ENCODE measurements around the gene NCKAP5.

NCKAP5 gene

GRCh38 chr2:132758995-132759394 is 809.3 kb downstream of the NCKAP5 start:
- DNase-seq (ENCODE audit: low read depth in 3 of 3): no peak

GRCh38 chr2:132757676-132758075 is 810.6 kb downstream of the NCKAP5 start:
- no peak for DNase-seq (ENCODE audit: low read depth in 3 of 3)

- DNase-seq (ENCODE audit: low read depth in 3 of 3): no peak
These were observed 811.2 kb downstream of the NCKAP5 start for GRCh38 chr2:132757002-132757589.

- DNase-seq (ENCODE audit: low read depth in 3 of 3): no peak
These were observed 813.3 kb downstream of the NCKAP5 start for GRCh38 chr2:132754867-132755472.

- no peak for DNase-seq (ENCODE audit: low read depth in 3 of 3)
These were observed 813.9 kb downstream of the NCKAP5 start for GRCh38 chr2:132754392-132754791.

- DNase-seq (ENCODE audit: low read depth in 3 of 3): no peak
These were observed 815.6 kb downstream of the NCKAP5 start for GRCh38 chr2:132752421-132753206.

- DNase-seq (ENCODE audit: low read depth in 3 of 3): no peak
These were observed 816.4 kb downstream of the NCKAP5 start for GRCh38 chr2:132751836-132752235.

- DNase-seq (ENCODE audit: low read depth in 3 of 3): no peak
These were observed 817.7 kb downstream of the NCKAP5 start for GRCh38 chr2:132750606-132751005.

- DNase-seq (ENCODE audit: low read depth in 3 of 3): no peak
These were observed 821.2 kb downstream of the NCKAP5 start for GRCh38 chr2:132747046-132747445.

- DNase-seq (ENCODE audit: low read depth in 3 of 3): no peak
These were observed 826.5 kb downstream of the NCKAP5 start for GRCh38 chr2:132741754-132742153.

GRCh38 chr2:132740081-132740720 is 828.1 kb downstream of the NCKAP5 start:
- DNase-seq (ENCODE audit: low read depth in 3 of 3): no peak

GRCh38 chr2:132738223-132738622 is 830.0 kb downstream of the NCKAP5 start:
- no peak for DNase-seq (ENCODE audit: low read depth in 3 of 3)

GRCh38 chr2:132736059-132736458 is 832.2 kb downstream of the NCKAP5 start:
- no peak for DNase-seq (ENCODE audit: low read depth in 3 of 3)

- DNase-seq (ENCODE audit: low read depth in 3 of 3): no peak
These were observed 833.3 kb downstream of the NCKAP5 start for GRCh38 chr2:132734961-132735360.

- DNase-seq (ENCODE audit: low read depth in 3 of 3): no peak
These were observed 835.2 kb downstream of the NCKAP5 start for GRCh38 chr2:132733094-132733493.

- no peak for DNase-seq (ENCODE audit: low read depth in 3 of 3)
These were observed 835.6 kb downstream of the NCKAP5 start for GRCh38 chr2:132732694-132733093.

- no peak for DNase-seq (ENCODE audit: low read depth in 3 of 3)
These were observed 836.8 kb downstream of the NCKAP5 start for GRCh38 chr2:132731441-132731840.

- DNase-seq (ENCODE audit: low read depth in 3 of 3): no peak
These were observed 837.7 kb downstream of the NCKAP5 start for GRCh38 chr2:132730611-132731010.

- no peak for DNase-seq (ENCODE audit: low read depth in 3 of 3)
These were observed 838.7 kb downstream of the NCKAP5 start for GRCh38 chr2:132729522-132729921.

GRCh38 chr2:132726155-132726554 is 842.1 kb downstream of the NCKAP5 start:
- DNase-seq (ENCODE audit: low read depth in 3 of 3): no peak

GRCh38 chr2:132725748-132726147 is 842.5 kb downstream of the NCKAP5 start:
- DNase-seq (ENCODE audit: low read depth in 3 of 3): no peak

GRCh38 chr2:132725148-132725547 is 843.1 kb downstream of the NCKAP5 start:
- no peak for DNase-seq (ENCODE audit: low read depth in 3 of 3)

GRCh38 chr2:132721938-132722337 is 846.3 kb downstream of the NCKAP5 start:
- DNase-seq (ENCODE audit: low read depth in 3 of 3): no peak
